K562 (cell line): ENCODE measurements around the gene C1QTNF2. TPM values are rescaled to one million over a fixed set of nuclear protein-coding genes. Genes with fewer than 3 reads are reported as not detected.

Experiments used
- ATAC-seq: fragments of 200-7000 bp; cut with Tn5 transposase; 3 replicates; pipeline ENCODE4 v1.9.1; 2020; ENCODE audit warnings: moderate library complexity
- BruUV-seq: library from RNA; stranded (reverse); fragments of 400-500 nt; replicated peaks from 2 replicates; lab custom pipeline; 2021; lab: Mats Ljungman, UMichigan
- CTCF ChIA-PET: fragments of 300-600 bp; formaldehyde crosslinking; extraction: SDS; loops from one replicate; lab custom pipeline; 2021; ENCODE audit warnings: low intra/inter-chr PET ratio; lab: Yijun Ruan, JAX
- POLR2A ChIA-PET: fragments of 300-600, 350-650 bp; sonication (Branson Sonifier 250); formaldehyde crosslinking; extraction: SDS; loops from one replicate; lab custom pipeline; 2021; ENCODE audit warnings: antibody characterized with exemption, inconsistent platforms; lab: Yijun Ruan, JAX
- DNase-seq, 4 experiments: peaks; one replicate each; pipeline versions ENCODE4 v3.0.0 to v3.0.0-alpha.2; 2011 to 2018; ENCODE audit warnings: low spot score in 3 of 4, mixed read lengths in 3 of 4; ENCODE audit errors: extremely low read depth in 1 of 4
- FAIRE-seq: peaks from 2 replicates; lab custom pipeline; 2011; peaks lifted over from hg19 to GRCh38; lab: Jason Lieb, UNC
- H2AFZ ChIP-seq: 2 replicates; pipeline ENCODE4 v1.6.0; 2011; ENCODE audit warnings: low read depth, low read length, control low read depth, inconsistent platforms
- H3K27ac ChIP-seq: fragments of 200-600 bp; 3 replicates; pipeline ENCODE4 v1.8.0; 2011; ENCODE audit warnings: low read depth, mild to moderate bottlenecking, control low read depth, inconsistent platforms, low read length, moderate library complexity, mixed read lengths; ENCODE audit errors: extremely low read depth
- H3K27me3 ChIP-seq, 2 experiments: fragments of 300-600 bp in 1 of 2; 2 replicates in 1 of 2; 3 replicates in 1 of 2; pipeline versions ENCODE4 v1.6.0 to v1.8.0; 2011; ENCODE audit warnings: inconsistent platforms in 2 of 2, low read length in 2 of 2, mild to moderate bottlenecking in 1 of 2, mixed read lengths in 1 of 2, moderate library complexity in 1 of 2; ENCODE audit not compliant: control insufficient read depth in 2 of 2, insufficient read depth in 2 of 2
- H3K36me3 ChIP-seq: fragments of 300-600 bp; 3 replicates; pipeline ENCODE4 v1.8.0; 2011; ENCODE audit warnings: mild to moderate bottlenecking, low read length, inconsistent platforms; ENCODE audit not compliant: control insufficient read depth, insufficient read depth
- H3K4me1 ChIP-seq, 2 experiments: fragments of 200-600 bp in 1 of 2; replicated peaks in 1 of 2; 2 replicates in 1 of 2; 3 replicates in 1 of 2; pipeline versions ENCODE4 v1.5.1 to v1.8.0; 2011; ENCODE audit warnings: inconsistent platforms in 2 of 2, low read length in 2 of 2, mild to moderate bottlenecking in 1 of 2, mixed read lengths in 1 of 2, moderate library complexity in 1 of 2; ENCODE audit not compliant: control insufficient read depth in 2 of 2, insufficient read depth in 2 of 2
- H3K4me2 ChIP-seq: 2 replicates; pipeline ENCODE4 v1.6.1; 2011; ENCODE audit warnings: low read length, control low read depth, inconsistent platforms, mixed read lengths; ENCODE audit not compliant: insufficient read depth
- H3K4me3 ChIP-seq: fragments of 200-600 bp; sonication (generic), shearing (Covaris generic); 2 replicates; pipeline ENCODE4 v1.5.1; 2016; ENCODE audit warnings: control low read depth, inconsistent platforms
- H3K79me2 ChIP-seq: fragments of 200-600 bp; 3 replicates; pipeline ENCODE4 v1.8.0; 2011; ENCODE audit warnings: low read length, inconsistent platforms; ENCODE audit not compliant: control insufficient read depth, insufficient read depth
- H3K9ac ChIP-seq, 2 experiments: 2 replicates each; pipeline versions ENCODE4 v1.6.0 to v1.6.1; 2011; ENCODE audit warnings: low read depth in 2 of 2, low read length in 2 of 2, control low read depth in 1 of 2, inconsistent platforms in 1 of 2, mild to moderate bottlenecking in 1 of 2, mixed read lengths in 1 of 2; ENCODE audit not compliant: insufficient read depth in 1 of 2
- H3K9me1 ChIP-seq: one replicate; pipeline ENCODE4 v1.6.0; 2011; ENCODE audit warnings: inconsistent platforms, mild to moderate bottlenecking, low read length, moderate library complexity; ENCODE audit not compliant: control insufficient read depth, insufficient read depth
- H3K9me3 ChIP-seq: replicated peaks from 2 replicates; pipeline ENCODE4 v1.5.1; 2011; ENCODE audit warnings: low read depth, low read length, inconsistent platforms; ENCODE audit not compliant: control insufficient read depth, insufficient read depth
- H4K20me1 ChIP-seq: replicated peaks from 2 replicates; pipeline ENCODE4 v1.6.1; 2011; ENCODE audit warnings: low read length, inconsistent platforms, mixed read lengths; ENCODE audit not compliant: control insufficient read depth, insufficient read depth
- RBM25 ChIP-seq: fragments of 200-400 bp; formaldehyde crosslinking; IDR thresholded peaks from 2 replicates; pipeline ENCODE4 v1.6.1; 2018; ENCODE audit warnings: low read length, low read depth, moderate library complexity; ENCODE audit not compliant: severe bottlenecking
- ZNF311 ChIP-seq: fragments of 250-450 bp; sonication (Bioruptor Pico); IDR thresholded peaks from 2 replicates; pipeline ENCODE4 v1.4.0; 2020; ENCODE audit warnings: mild to moderate bottlenecking, moderate library complexity
- ZNF354B ChIP-seq: fragments of 250-450 bp; sonication (Bioruptor Pico); IDR thresholded peaks from 2 replicates; pipeline ENCODE4 v1.4.0; 2020
- WGBS: fragments of 100-300 bp; shearing (Covaris generic); methylation state at CpG from one replicate; pipeline ENCODE4 v1.1.6; 2016; ENCODE audit warnings: low coverage, mixed read lengths; ENCODE audit not compliant: insufficient coverage; ENCODE audit errors: missing lambda C conversion rate; 5-methylcytosine and 5-hydroxymethylcytosine counted together
- in situ Hi-C: fragments of 300-500 bp; cut with MboI; formaldehyde crosslinking; loops from 4 replicates; pipeline ENCODE4 v1.15.0; 2018; ENCODE audit warnings: inconsistent platforms, mixed read lengths
- intact Hi-C: fragments of 100-400 bp; cut with micrococcal nuclease; formaldehyde crosslinking; loops from 2 replicates; pipeline ENCODE4 v1.14.2; 2022
- polyA plus RNA-seq, 8 experiments: library from polyadenylated mRNA; depleted of rRNA in 4 of 8; stranded (reverse) in 5 of 8; unstranded in 3 of 8; fragments of >200 nt; fragmentation: Nextera tagmentation in 2 of 8; fragmentation: Illumina TruSeq in 1 of 8; extraction: Ambion mirVana in 2 of 8; extraction: Trizol in 1 of 8; gene quantifications; 2 replicates each; pipeline versions ENCODE4 v1.2.1 to v1.2.3, GENCODE V29; 2011 to 2014; ENCODE audit warnings: inconsistent platforms in 1 of 8, missing spikeins in 1 of 8
- total RNA-seq, 7 experiments: library from RNA; depleted of rRNA in 6 of 7; stranded (reverse); fragments of >200 nt in 6 of 7; fragmentation: Illumina TruSeq in 2 of 7; extraction: Trizol in 2 of 7; gene quantifications; 2 replicates each; pipeline versions ENCODE4 v1.2.1 to v1.2.3, GENCODE V29; 2011 to 2021; ENCODE audit warnings: low replicate concordance in 1 of 7
- TF ChIP-seq, protein P1 (sequence below): fragments of 200-800 bp; sonication (Bioruptor generic); IDR thresholded peaks from 2 replicates; pipeline ENCODE4 v1.6.1; 2017; ENCODE audit warnings: missing genetic modification characterization, missing compliant biosample characterization

C1QTNF2 gene
- total and polyA plus RNA-seq, 9 of the 15 experiments (the other 6 are each of a cell fraction or from before 2014, with no cell fraction given) = not detected

DNA sequence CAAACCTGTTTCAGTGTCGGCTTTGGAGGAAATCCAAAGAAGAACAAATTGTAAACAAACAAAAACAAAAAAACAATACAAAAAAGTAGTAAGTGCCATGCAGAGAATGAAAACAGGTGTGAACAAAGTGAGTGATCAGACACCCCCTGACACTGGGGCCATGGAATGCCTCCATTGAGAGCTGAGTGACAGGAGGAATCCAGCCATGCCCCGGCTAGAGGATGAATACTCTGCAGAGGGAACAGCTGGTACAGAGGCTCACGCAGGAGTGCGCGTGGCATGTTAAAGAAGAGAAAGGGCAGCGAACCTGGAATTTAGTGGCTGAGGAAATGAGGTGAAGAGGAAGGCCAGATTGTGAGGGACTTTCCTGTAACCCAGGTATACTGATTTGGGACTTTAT is 42.6 kb downstream of the C1QTNF2 start:
- Histone ChIP-seq H3K36me3 (no peaks in the 10 kb centered on the region), H2AFZ (no peak overlapping the region), H3K79me2 (no peaks in the 10 kb centered on the region), H3K27me3 (peaks cover 29 to 49% of the 10 kb centered on the region in 2 experiments), H3K4me1 (no peaks in the 10 kb centered on the region), H3K27ac (no peak overlapping the region), H3K9ac (no peak overlapping the region), H3K4me2 (no peak overlapping the region), H4K20me1 (0 out of 2 replicates have a peak, but pooled peaks cover 3% of the 10 kb centered on the region), H3K9me1 (peaks cover 2% of the 10 kb centered on the region), H3K9me3 (no peaks in the 10 kb centered on the region), H3K4me3 (no peak overlapping the region)
- WGBS = 52% methylated on average over 5 of the region's 6 CpGs
- ChIA-PET CTCF (no interaction called here), POLR2A (interaction anchor here (0.6 to 1.0 kb wide), 4 partner anchors 8 to 278 kb away, joined by 3 read pairs; no protein-coding TSS in a partner anchor)
- no peak for FAIRE-seq
- in situ Hi-C loops = no loop called here
- no TSS peak for BruUV-seq
- intact Hi-C loops = loop anchor here (1.0 kb wide), 1 partner anchor 42 kb away; the partner anchor contains the start of gene C1QTNF2
- DNase-seq = no peak
- no peak for ATAC-seq
- no peak for TF ChIP-seq ZNF354B (CRISPR knock-in tag)
- TF ChIP-seq ZNF311 (CRISPR knock-in tag) = no peak

DNA sequence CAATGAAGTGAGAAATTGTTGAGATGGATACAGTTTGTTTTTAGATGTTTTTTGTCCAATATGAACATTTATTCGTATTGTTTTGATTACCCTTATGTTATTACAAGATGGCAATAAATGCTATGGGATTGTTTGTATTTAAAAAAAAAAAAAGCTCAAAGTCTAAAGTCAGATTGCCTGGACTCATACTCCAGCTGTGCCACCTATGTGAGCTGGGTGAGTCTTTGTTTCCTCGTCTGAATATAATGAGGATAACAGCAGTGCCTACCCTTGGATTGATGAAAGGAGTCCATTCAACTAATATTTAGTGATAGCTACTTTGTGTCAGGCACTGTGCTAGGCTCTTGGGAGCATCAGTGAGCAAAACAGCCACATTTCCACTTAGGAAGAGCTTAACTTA is 43.4 kb downstream of the C1QTNF2 start:
- H3K27ac ChIP-seq = no peak overlapping the region
- no peak for ATAC-seq
- in situ Hi-C loops (no loop called here), intact Hi-C loops (loop anchor here (1.0 kb wide), 1 partner anchor 43 kb away; the partner anchor contains the start of gene C1QTNF2)
- ChIA-PET CTCF (no interaction called here), POLR2A (interaction anchor here (0.8 kb wide), 1 partner anchor 277 kb away, joined by 3 read pairs; no protein-coding TSS in a partner anchor)
- H3K9ac ChIP-seq = no peak overlapping the region
- no peaks in the 10 kb centered on the region for H3K4me1 ChIP-seq
- no peaks in the 10 kb centered on the region for H3K9me3 ChIP-seq
- H2AFZ ChIP-seq = no peak overlapping the region
- no peak overlapping the region for H3K4me2 ChIP-seq
- no peak overlapping the region for H3K4me3 ChIP-seq
- H3K9me1 ChIP-seq = no peaks in the 10 kb centered on the region
- BruUV-seq = no TSS peak
- FAIRE-seq = no peak
- 0% methylated on average over 2 of the region's 2 CpGs for WGBS
- DNase-seq = no peak
- H3K79me2 ChIP-seq = no peaks in the 10 kb centered on the region
- peak; percentile 60 for TF ChIP-seq RBM25
- TF ChIP-seq, protein P1, sequence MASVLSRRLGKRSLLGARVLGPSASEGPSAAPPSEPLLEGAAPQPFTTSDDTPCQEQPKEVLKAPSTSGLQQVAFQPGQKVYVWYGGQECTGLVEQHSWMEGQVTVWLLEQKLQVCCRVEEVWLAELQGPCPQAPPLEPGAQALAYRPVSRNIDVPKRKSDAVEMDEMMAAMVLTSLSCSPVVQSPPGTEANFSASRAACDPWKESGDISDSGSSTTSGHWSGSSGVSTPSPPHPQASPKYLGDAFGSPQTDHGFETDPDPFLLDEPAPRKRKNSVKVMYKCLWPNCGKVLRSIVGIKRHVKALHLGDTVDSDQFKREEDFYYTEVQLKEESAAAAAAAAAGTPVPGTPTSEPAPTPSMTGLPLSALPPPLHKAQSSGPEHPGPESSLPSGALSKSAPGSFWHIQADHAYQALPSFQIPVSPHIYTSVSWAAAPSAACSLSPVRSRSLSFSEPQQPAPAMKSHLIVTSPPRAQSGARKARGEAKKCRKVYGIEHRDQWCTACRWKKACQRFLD (CRISPR knock-in tag) = no peak
- H4K20me1 ChIP-seq = 0 out of 2 replicates have a peak, but pooled peaks cover 3% of the 10 kb centered on the region
- peaks cover 25 to 49% of the 10 kb centered on the region in 2 experiments for H3K27me3 ChIP-seq
- H3K36me3 ChIP-seq = no peaks in the 10 kb centered on the region
